AG08396 (cell line): ENCODE data around the gene ASPHD2.
"Not testable (repeated sequence)": the region's sequence is repeated elsewhere in the genome, so short reads cannot be mapped to it uniquely, and the experiment has no call there.

Source experiments
- DNase-seq: peaks from one replicate; pipeline ENCODE4 v3.0.0; 2012; ENCODE audit warnings: low spot score, mixed read lengths

ASPHD2 gene

DNA sequence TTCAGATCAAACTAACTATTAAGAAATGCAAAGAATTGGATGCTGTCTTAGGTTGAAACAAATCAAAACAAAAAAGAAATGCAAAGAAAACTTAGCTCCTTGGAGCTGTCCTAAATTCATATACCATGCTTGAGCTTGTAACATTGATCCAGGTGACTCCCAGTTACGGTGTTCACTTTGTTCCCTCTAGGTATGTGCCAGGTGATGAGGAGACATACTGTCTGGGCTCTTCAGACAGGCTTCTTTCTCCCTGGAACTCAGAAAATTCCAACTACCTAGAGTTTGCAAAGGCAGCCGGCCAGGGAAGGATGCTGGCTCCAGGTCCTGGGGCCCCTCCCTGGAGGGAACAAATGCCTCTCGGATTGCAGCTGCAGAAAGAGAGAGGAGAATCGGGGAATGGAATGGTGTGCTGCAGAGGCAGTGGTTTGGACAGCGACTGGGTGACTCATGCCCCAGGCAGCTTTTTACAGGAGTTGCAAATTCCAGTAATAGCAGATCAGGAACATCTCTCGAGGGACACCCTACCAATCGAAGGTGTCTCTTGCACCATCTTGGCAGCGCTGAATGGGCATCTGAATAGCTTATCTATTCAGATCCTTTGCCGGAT, 12.3 kb upstream of the ASPHD2 start:
- DNase-seq, result peak; percentile 74

DNA sequence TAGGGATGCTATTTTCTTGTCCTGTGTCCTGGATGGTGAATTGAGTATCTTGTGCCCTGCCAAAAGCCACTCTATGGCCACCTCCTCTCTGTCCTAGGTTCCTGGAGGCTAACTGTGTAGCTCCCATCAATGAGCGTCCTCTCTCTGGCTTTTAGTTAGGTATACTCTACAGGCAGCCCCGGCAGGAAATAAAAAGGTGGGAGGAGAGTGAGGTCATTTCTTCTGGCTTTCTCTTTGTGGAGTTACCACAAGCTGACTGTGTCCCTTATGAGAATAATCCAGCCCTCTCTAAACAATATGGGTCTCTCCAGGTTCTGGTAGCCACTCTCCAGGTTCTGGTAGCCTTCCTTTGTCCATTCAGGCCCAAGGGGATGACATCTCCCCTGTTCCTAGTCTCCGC, 11.7 kb upstream of the ASPHD2 start:
- DNase-seq, result no peak

- no peak for DNase-seq
Observed at GRCh38 chr22:26418620-26419019, 10.4 kb upstream of the ASPHD2 start.

DNA sequence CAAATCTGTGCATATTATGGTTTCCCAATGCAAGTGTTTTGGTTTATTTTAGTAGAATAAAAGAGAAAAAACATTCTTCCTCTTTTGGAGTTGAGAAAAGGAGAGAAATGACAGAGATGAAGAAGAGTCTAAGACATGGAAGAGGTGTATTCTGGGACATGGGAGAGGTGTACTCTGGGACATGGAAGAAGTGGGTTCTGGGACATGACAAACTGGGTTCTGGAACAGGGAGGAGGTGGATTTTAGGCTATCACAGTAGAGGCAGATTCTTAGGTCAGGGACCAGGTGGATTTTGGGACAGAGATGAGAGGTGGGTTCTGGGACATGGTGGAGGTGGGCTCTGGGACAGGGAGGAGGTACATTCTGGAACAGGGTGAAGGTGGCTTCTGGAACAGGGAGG, 2.1 kb upstream of the ASPHD2 start:
- DNase-seq, result no peak

DNA sequence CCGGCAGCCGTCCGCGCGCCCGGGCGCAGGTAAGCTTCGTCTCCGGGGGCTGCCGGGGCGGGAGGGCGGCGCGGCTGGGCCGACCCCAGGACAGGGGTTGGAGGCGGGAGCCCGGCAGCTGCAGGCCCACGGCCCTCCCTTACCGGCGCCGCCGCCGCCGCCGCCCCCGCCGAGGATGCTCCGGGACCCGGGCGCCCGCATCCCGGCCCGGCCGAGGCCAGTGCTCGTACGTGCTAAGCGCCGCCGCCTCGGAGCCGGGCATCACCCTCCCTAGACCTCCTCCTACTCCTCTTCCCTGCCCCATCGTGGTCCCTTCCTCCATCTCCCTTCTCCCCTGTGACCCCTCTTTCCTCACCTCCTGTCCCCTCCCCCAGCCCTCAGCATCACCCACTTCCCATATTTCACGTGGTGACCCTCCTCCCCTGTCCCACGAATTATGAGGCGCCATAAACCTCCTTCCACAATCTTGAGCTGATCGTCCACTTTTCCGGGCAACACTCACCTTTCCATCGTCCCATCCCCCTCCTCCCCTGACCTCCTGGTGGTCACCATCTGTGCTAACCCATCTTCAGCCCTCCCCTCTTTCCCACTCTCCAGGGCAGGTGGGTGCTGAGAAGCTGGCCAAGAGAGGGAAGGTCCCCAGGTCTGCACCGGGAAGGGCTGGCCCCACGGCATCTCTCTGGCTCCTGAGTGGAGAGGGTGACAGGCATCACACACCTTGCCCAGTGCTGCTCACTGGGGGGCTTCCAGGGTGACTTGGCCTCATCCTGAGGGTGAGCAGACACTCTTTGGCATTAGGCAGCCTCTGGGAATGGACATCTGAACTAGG, 612 bp downstream of the ASPHD2 start:
- no peak for DNase-seq

DNA sequence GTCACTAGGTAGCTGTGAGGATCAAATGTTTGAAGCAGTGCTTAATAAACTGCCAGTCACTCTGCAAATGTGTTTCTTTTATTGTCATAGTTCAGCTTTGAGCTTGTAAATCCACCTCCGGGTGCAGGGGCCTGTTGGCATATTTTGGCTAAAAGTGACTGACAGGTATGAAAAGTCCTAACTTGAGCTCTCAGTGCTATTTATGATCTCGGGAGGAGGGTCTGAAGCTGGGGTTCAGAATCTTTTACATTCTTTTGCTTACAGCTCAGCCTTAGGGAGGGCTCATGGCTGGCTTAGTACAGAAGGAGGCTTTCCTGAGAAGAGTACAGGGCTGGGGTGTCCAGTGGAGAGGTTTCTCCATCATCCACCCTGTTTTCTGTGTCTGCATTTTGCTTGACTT, 1.5 kb downstream of the ASPHD2 start:
- no peak for DNase-seq

DNA sequence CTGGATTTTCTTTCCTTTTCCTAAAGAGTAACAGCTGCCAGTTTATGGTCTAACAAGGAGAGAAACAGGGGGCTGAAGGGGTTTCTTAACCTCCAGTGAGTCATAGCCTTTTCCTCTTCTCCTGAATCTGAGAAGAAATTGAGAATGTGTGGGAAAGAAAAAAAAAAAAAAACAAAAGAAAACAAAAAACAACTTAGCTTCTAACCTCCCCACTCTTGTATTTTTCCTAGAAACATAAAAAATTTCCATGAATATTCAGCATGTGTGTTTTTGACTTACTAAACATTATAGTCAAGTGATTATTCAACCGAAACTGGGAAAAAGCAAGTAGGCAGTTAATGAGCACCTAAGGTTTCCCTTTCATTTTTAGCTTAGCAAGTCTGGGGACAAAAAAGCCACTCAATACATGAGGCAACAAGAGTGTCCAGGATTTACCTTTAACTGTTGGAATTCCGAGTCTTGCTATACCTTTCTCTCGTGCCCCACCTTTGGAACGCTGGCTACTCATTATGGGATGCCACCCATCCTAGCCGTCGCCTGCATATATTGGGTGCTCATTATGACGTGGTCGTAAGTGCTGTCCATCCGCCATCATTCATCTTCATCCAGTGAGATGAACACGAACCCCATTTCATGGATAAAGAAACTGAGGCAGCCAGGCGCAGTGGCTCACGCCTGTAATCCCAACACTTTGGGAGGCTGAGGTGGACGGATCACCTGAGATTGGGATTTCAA, 2.4 kb downstream of the ASPHD2 start:
- DNase-seq, result no peak

- no peak for DNase-seq
Observed at GRCh38 chr22:26432619-26433311, 3.7 kb downstream of the ASPHD2 start.

DNA sequence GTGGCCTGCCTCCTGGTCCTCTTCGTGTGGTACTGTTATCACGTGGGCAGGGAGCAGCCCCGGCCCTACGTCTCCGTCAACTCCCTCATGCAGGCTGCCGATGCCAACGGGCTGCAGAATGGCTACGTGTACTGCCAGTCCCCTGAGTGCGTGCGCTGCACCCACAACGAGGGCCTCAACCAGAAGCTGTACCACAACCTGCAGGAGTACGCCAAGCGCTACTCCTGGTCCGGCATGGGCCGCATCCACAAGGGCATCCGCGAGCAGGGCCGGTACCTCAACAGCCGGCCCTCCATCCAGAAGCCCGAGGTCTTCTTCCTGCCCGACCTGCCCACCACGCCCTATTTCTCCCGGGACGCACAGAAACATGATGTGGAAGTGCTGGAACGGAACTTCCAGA, 4.7 kb downstream of the ASPHD2 start:
- DNase-seq, result no peak

- DNase-seq, result no peak
Observed at GRCh38 chr22:26435327-26436093, 6.5 kb downstream of the ASPHD2 start.

- no peak for DNase-seq
Observed at GRCh38 chr22:26436903-26437515, 7.9 kb downstream of the ASPHD2 start.

DNA sequence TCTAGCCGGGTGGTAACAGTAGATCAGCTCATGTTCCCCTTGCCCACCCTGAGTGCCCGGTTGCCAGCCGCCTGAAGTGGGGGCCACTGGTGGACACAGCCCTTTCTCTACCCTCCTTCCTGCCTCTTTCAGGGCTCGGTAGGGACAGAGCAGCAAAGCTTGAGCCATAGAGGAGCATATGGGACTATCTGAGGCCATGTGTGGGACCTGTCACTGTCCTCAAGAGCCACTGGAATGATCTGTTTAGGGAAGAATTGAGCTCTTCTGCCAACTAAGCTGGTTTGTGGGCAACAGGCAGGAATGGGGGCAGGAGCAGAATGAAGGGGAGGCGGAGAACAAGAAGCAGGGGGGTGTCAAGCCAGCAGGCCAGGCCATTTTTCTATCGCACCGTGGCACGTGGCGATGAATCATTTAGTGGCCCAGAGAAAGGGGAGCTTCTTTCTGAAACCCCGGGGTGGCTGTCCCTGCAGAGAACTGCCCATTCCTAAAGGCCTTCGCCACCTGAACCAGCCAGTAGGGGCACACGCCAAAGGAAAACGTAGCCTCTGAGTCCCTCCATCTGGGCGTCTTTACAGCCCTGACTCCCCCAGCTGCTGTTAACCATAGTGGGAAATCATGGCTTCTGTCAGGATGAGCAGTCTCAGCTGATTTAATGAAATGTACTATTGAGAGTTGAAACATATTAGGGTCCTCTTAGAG, 8.8 kb downstream of the ASPHD2 start:
- no peak for DNase-seq

DNA sequence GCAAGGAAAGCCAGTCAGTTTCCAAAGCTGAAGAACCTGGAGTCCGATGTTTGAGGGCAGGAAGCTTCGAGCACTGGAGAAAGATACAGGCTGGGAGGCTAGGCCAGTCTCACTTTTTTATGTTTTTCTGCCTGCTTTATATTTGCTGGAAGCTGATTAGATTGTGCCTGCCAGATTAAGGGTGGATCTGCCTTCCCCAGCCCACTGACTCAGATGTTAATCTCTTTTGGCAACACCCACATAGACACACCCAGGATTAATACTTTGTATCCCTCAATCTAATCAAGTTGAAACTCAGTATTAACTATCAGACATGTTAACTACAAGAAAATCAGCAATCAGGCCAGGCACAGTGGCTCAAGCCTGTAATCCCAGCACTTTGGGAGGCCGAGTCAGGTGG, 9.7 kb downstream of the ASPHD2 start:
- not testable (repeated sequence) for DNase-seq

DNA sequence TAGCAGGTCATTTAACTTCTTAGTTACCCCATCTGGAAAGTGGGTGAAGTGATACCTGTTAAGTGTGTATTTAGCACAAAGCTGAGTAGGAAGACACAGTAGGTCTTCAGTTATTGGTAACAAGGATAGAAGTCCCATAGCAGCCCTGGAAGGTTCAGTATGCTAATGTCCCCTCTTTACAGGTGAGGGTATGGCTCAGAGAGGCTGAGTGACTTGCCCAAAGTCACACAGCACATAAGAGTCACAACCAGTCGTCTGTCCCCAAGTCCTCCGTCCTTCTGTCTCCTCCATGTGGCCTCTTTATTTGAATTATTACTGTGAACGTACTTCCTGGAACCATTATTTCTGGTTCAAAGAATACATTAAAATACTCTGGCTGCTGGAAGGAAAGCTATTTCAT, 10.5 kb downstream of the ASPHD2 start:
- DNase-seq, result no peak

DNA sequence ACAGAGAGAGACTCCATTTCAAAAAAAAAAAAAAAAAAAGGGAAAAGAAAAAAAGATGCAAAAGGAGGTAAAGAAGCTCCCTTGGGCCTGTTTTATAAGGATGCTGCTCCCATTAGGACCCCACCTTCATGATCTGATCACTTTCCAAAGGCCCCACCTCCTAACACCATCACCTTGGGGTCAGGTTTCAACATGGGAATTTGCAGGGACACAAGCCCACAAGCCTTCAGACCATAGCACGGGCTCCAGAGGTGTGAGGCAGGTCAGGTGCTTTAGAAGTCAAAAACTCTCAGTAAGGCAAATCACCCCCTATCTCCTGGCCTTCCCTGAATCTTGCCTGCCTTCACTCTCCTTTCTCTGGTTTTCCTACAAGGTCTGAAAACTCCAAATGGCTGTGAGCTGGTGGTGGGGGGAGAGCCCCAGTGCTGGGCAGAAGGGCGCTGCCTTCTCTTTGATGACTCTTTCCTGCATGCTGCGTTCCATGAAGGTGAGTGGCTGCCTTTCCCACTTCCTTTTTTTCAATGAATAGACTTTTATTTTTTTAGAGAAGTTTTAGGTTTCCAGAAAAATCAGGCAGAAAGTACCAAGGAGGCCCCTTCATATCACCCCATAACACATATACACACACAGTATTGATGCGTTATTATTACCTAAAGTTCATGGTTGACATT, 13.2 kb downstream of the ASPHD2 start:
- no peak for DNase-seq

DNA sequence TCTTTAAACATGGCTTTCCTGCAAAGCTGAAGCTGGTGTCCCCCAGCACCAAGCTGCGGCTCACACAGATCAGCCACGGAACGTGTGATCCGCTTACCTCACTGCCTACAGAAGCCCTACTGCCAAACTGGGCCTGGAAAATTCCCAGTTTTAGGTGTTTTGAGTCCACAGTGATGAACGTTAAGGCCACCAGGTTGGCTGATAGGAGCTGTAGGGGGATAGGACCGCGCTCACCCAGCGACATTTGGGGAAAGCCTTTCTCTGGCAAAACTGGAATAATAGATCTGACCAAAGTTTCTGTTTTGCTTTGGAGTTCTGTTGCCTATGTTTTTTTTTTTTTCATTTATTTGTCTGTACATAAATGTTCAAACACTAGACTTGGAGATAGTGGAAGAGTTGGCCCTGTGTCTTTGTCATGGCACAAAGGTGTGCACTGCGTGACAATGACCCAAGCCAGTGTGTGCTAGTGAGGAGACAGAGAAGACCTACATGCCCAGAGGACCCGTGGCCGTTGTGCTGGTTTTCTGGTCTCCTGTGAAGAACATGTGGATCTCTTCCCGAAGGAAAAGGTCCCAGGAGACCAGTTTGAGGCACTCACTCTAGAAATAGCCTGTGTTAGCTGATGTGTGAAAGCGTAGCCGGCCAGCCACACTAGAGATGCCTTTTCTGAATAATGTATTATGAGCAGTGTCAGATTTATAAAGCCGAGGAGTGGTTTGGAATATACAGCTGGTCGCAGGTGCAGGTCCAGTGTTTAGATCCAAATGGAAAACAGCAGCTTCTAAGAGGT, 15.0 kb downstream of the ASPHD2 start:
- DNase-seq, result no peak

DNA sequence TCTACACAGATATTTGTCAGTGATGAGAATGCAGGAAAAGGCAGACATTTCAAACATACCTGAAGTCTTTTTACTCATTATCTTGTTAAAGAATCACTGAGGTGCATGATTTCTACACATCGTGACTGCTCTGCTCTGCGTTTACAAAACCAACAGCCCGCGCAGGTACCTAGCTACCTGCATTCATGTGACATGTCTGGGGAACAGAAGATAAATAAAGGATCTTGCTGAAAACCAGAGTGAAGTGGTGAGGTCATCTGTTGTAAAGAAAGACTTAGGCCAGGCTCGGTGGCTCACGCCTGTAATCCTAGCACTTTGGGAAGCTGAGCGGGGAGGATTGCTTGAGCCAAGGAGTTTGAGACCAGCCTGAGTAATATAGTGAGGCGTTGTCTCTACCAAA, 15.7 kb downstream of the ASPHD2 start:
- no peak for DNase-seq

DNA sequence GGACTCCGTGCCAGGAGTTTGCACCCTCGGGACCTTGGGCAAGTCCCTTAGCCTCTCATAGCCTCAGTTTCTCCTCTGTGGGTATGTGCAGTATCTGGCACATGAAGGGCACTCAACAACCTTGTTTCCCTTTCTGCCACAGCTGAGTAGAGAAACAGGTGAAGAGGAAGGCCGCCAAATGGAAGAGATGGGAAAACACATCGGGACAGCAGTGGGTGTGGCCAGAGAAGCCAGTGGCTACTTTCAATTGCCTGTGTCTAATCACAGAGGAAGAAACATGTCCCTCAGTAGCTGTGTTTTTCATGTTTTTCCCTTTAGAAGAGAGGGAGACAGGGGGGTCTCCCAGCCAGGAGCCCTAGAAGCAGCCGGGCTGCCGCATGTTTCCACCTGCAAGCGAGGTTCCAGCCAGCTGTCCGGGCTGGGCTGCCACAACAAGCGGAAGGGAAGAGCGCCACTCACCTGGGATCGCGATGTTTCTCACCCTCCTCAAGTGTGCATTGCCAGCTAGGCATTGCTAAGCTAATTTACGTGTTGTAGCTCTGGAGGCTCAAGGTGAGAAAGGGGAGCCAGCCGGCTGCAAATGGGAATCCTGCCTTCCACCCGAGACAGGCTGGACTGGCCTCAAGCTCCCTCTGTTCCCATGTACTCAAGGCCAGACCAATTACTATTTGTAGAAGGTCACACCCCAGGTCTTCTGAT, 16.7 kb downstream of the ASPHD2 start:
- DNase-seq, result no peak
